Caco-2 (cell line): Measurements from ENCODE around the gene USP13. TPM values are rescaled to one million over a fixed set of nuclear protein-coding genes. Genes with fewer than 3 reads are reported as not detected.

Experiments
- BruUV-seq: library from RNA; stranded (reverse); fragments of 400-500 nt; replicated peaks from 2 replicates; lab custom pipeline; 2021; lab: Mats Ljungman, UMichigan
- CTCF ChIA-PET: fragments of 300-600 bp; sonication (Branson Sonifier 250); formaldehyde crosslinking; loops from one replicate; lab custom pipeline; 2022; ENCODE audit warnings: antibody characterized with exemption; lab: Charles Lee
- POLR2A ChIA-PET: fragments of 300-600 bp; sonication (Branson Sonifier 250); formaldehyde crosslinking; loops from one replicate; lab custom pipeline; 2022; ENCODE audit warnings: antibody characterized with exemption; lab: Charles Lee
- DNase-seq, 2 experiments: peaks; one replicate each; pipeline versions ENCODE4 v3.0.0 to v3.0.0-alpha.2; 2020 to 2022
- H3K27me3 ChIP-seq: replicated peaks from 2 replicates; pipeline ENCODE4 v1.6.0; 2011; ENCODE audit warnings: low read length; ENCODE audit not compliant: control insufficient read depth, insufficient read depth
- H3K36me3 ChIP-seq: 2 replicates; pipeline ENCODE4 v1.5.1; 2011; ENCODE audit warnings: low read length; ENCODE audit not compliant: control insufficient read depth, insufficient read depth
- H3K4me1 ChIP-seq: fragments of 250-450 bp; sonication (Bioruptor Pico); 2 replicates; pipeline ENCODE4 v1.5.1; 2020; ENCODE audit warnings: mild to moderate bottlenecking
- H3K4me3 ChIP-seq: 2 replicates; pipeline ENCODE4 v1.5.1; 2011; ENCODE audit warnings: low read depth, mild to moderate bottlenecking, control low read depth, low read length
- H3K9me3 ChIP-seq: fragments of 250-450 bp; sonication (Bioruptor Pico); 2 replicates; pipeline ENCODE4 v1.5.1; 2020; ENCODE audit warnings: mild to moderate bottlenecking, moderate library complexity
- H3K27ac Mint-ChIP-seq: one replicate; pipeline ENCODE4 v1.8.0; 2022; ENCODE audit warnings: mixed read lengths; ENCODE audit not compliant: unreplicated experiment
- H3K27me3 Mint-ChIP-seq: one replicate; pipeline ENCODE4 v1.8.0; 2022; ENCODE audit warnings: mixed read lengths; ENCODE audit not compliant: insufficient read depth, unreplicated experiment
- H3K36me3 Mint-ChIP-seq: one replicate; pipeline ENCODE4 v1.8.0; 2022; ENCODE audit warnings: mild to moderate bottlenecking, mixed read lengths; ENCODE audit not compliant: insufficient read depth, unreplicated experiment
- H3K4me1 Mint-ChIP-seq: one replicate; pipeline ENCODE4 v1.8.0; 2022; ENCODE audit warnings: low read depth, mixed read lengths; ENCODE audit not compliant: unreplicated experiment
- H3K4me3 Mint-ChIP-seq: one replicate; pipeline ENCODE4 v1.8.0; 2022; ENCODE audit warnings: mild to moderate bottlenecking, moderate library complexity, mixed read lengths; ENCODE audit not compliant: unreplicated experiment
- H3K9me3 Mint-ChIP-seq: one replicate; pipeline ENCODE4 v1.8.0; 2022; ENCODE audit warnings: mixed read lengths; ENCODE audit not compliant: unreplicated experiment
- CTCF ChIP-seq, 2 experiments: fragments of 200-600 bp in 1 of 2; IDR thresholded peaks; 1 replicate in 1 of 2; 2 replicates in 1 of 2; pipeline versions ENCODE4 v1.5.1 to v1.8.0; 2011 to 2022; ENCODE audit warnings: antibody characterized with exemption in 1 of 2, control low read depth in 1 of 2, inconsistent platforms in 1 of 2, low read depth in 1 of 2, low read length in 1 of 2, mild to moderate bottlenecking in 1 of 2, moderate library complexity in 1 of 2; ENCODE audit not compliant: insufficient read depth in 1 of 2, severe bottlenecking in 1 of 2, unreplicated experiment in 1 of 2
- intact Hi-C: fragments of 100-400 bp; cut with micrococcal nuclease; formaldehyde crosslinking; loops from one replicate; pipeline ENCODE4 v1.10.0; 2022; ENCODE audit not compliant: unreplicated experiment
- total RNA-seq: library from RNA; stranded (reverse); gene quantifications from 2 replicates; pipeline ENCODE4 v1.2.3, GENCODE V29; 2022

Gene USP13
- total RNA-seq, 1 experiment from 2014 or later = 16.2 TPM

- peaks cover 20% of the 10 kb centered on the region for H3K36me3 Mint-ChIP-seq
- no peak overlapping the region for H3K4me3 Mint-ChIP-seq
- H3K27ac Mint-ChIP-seq = no peak overlapping the region
- Histone ChIP-seq H3K27me3 (no peaks in the 10 kb centered on the region), H3K4me1 (peaks cover 33% of the 10 kb centered on the region), H3K9me3 (no peaks in the 10 kb centered on the region), H3K36me3 (peaks cover 1% of the 10 kb centered on the region; the same call in 1 of the 2 replicates), H3K4me3 (no peak overlapping the region)
- BruUV-seq = no TSS peak
- H3K4me1 Mint-ChIP-seq = peaks cover 20% of the 10 kb centered on the region
- intact Hi-C loops = loop anchor here (10.0 kb wide), 1 partner anchor 81 kb away; the partner anchor contains the start of gene USP13
- H3K27me3 Mint-ChIP-seq = no peaks in the 10 kb centered on the region
- ChIA-PET CTCF (no interaction called here), POLR2A (no interaction called here)
- H3K9me3 Mint-ChIP-seq = no peaks in the 10 kb centered on the region
- no peak for DNase-seq
- TF ChIP-seq CTCF (IDR thresholded peaks at IDR 0.05; ENCODE audit: insufficient read depth in 1 of 2, low read depth in 1 of 2, low read length in 1 of 2, severe bottlenecking in 1 of 2, unreplicated experiment in 1 of 2) = no peak
Measured at GRCh38 chr3:179735321-179735720, 82.5 kb downstream of the USP13 start.

- Histone ChIP-seq H3K4me3 (no peak overlapping the region), H3K36me3 (peaks cover under 1% of the 10 kb centered on the region; the same call in 1 of the 2 replicates), H3K27me3 (no peaks in the 10 kb centered on the region), H3K4me1 (peaks cover 17% of the 10 kb centered on the region), H3K9me3 (no peaks in the 10 kb centered on the region)
- TF ChIP-seq CTCF (IDR thresholded peaks at IDR 0.05; ENCODE audit: insufficient read depth in 1 of 2, low read depth in 1 of 2, low read length in 1 of 2, severe bottlenecking in 1 of 2, unreplicated experiment in 1 of 2) = no peak
- no TSS peak for BruUV-seq
- no peaks in the 10 kb centered on the region for H3K9me3 Mint-ChIP-seq
- H3K4me3 Mint-ChIP-seq = no peak overlapping the region
- no peak overlapping the region for H3K27ac Mint-ChIP-seq
- ChIA-PET POLR2A (no interaction called here), CTCF (no interaction called here)
- peaks cover 23% of the 10 kb centered on the region for H3K36me3 Mint-ChIP-seq
- DNase-seq = no peak
- peaks cover 13% of the 10 kb centered on the region for H3K4me1 Mint-ChIP-seq
- intact Hi-C loops = loop anchor here (10.0 kb wide), 1 partner anchor 84 kb away; the partner anchor contains the start of gene USP13
- H3K27me3 Mint-ChIP-seq = no peaks in the 10 kb centered on the region
Measured at GRCh38 chr3:179738998-179739397, 86.2 kb downstream of the USP13 start.

DNA sequence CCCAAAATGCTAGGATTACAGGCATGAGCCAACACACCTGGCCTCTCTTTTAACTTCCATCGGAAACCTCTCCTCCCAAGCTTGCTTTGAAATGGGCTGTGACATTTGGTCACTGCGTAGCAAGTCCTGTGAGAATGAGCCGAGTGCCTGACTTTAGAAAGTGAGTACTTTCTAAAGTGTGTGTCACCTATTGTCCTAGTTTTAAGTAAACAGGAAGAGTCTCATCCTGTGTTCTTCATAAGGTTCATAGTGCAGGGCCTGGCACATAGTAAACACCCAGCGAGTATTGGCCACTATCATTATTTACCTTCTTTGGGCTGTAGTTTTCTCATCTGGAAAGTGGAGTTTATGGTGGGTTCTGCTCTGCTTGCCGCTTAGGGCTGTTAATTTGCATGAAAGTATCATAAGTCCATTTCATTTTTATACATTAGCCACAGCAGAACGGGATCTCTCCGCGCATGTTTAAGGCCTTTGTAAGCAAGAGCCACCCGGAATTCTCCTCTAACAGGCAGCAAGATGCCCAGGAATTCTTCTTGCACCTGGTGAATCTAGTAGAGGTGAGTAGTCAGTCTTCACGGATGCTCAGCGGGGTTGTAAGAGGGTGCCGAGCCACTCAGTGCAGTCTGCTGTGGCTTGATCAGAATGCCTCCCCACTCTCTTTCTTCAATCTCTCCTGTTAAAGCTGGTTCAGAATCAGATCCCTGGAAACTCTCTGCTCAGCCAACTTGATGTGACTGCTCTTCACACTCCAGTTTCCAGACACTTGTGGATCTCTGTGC lies 87.2 kb downstream of the USP13 start:
- Mint-ChIP-seq H3K27ac (no peak overlapping the region), H3K4me3 (no peak overlapping the region), H3K36me3 (peaks cover 23% of the 10 kb centered on the region), H3K4me1 (peaks cover 7% of the 10 kb centered on the region), H3K9me3 (no peaks in the 10 kb centered on the region), H3K27me3 (no peaks in the 10 kb centered on the region)
- CTCF ChIA-PET = no interaction called here
- intact Hi-C loops = loop anchor here (10.0 kb wide), 1 partner anchor 85 kb away; the partner anchor contains the start of gene USP13
- DNase-seq = no peak
- H3K4me1 ChIP-seq = peaks cover 7% of the 10 kb centered on the region
- no peaks in the 10 kb centered on the region for H3K9me3 ChIP-seq
- peaks cover 2% of the 10 kb centered on the region; the same call in 1 of the 2 replicates for H3K36me3 ChIP-seq
- H3K4me3 ChIP-seq = no peak overlapping the region
- TF ChIP-seq CTCF (IDR thresholded peaks at IDR 0.05; ENCODE audit: insufficient read depth in 1 of 2, low read depth in 1 of 2, low read length in 1 of 2, severe bottlenecking in 1 of 2, unreplicated experiment in 1 of 2) = no peak
- no TSS peak for BruUV-seq
- H3K27me3 ChIP-seq = no peaks in the 10 kb centered on the region
- POLR2A ChIA-PET = no interaction called here
